SK-N-SH (cell line): ENCODE data around the gene OTOG.

Experiments
- ELF1 ChIP-seq: IDR thresholded peaks from 2 replicates; pipeline ENCODE4 v1.4.0; 2012
- EP300 ChIP-seq, 2 experiments: IDR thresholded peaks; 2 replicates each; pipeline versions ENCODE4 v1.4.0 to v1.6.1; 2012; ENCODE audit warnings: borderline replicate concordance in 1 of 2, low read depth in 1 of 2, low read length in 1 of 2
- FOXJ3 ChIP-seq: sonication (generic); formaldehyde crosslinking; IDR thresholded peaks from 2 replicates; pipeline ENCODE4 v1.5.1; 2020; ENCODE audit warnings: mild to moderate bottlenecking, missing genetic modification reagents
- FOXM1 ChIP-seq: IDR thresholded peaks from 2 replicates; pipeline ENCODE4 v1.4.0; 2012; ENCODE audit warnings: low read depth, mild to moderate bottlenecking
- GABPA ChIP-seq: IDR thresholded peaks from 2 replicates; pipeline ENCODE4 v1.4.0; 2012; ENCODE audit warnings: low read depth, mild to moderate bottlenecking
- MEF2A ChIP-seq: IDR thresholded peaks from 2 replicates; pipeline ENCODE4 v1.4.0; 2012; ENCODE audit warnings: low read depth, borderline replicate concordance
- NFIC ChIP-seq: IDR thresholded peaks from 2 replicates; pipeline ENCODE4 v1.4.0; 2012; ENCODE audit warnings: borderline replicate concordance
- NRF1 ChIP-seq: IDR thresholded peaks from 2 replicates; pipeline ENCODE4 v1.6.1; 2012; ENCODE audit warnings: low read depth, mild to moderate bottlenecking, low read length
- POLR2AphosphoS5 ChIP-seq: IDR thresholded peaks from 2 replicates; pipeline ENCODE4 v1.6.1; 2012; ENCODE audit warnings: low read depth, low read length
- RCOR1 ChIP-seq: fragments of 150-350 bp; IDR thresholded peaks from 2 replicates; pipeline ENCODE4 v1.6.1; 2017; ENCODE audit warnings: antibody characterized with exemption, low read length
- RFX5 ChIP-seq: IDR thresholded peaks from 2 replicates; pipeline ENCODE4 v1.6.1; 2012; ENCODE audit warnings: mild to moderate bottlenecking, improper control_type of control experiment, low read length
- TAF1 ChIP-seq: IDR thresholded peaks from 2 replicates; pipeline ENCODE4 v1.6.1; 2012; ENCODE audit warnings: low read depth, mild to moderate bottlenecking, low read length, moderate library complexity, borderline replicate concordance
- TF ChIP-seq, protein P1 (sequence below): fragments of 200-600 bp; sonication (generic); IDR thresholded peaks from 2 replicates; pipeline ENCODE4 v1.6.1; 2017; ENCODE audit warnings: antibody characterized with exemption, mild to moderate bottlenecking, moderate library complexity
- TF ChIP-seq, protein P2 (sequence below): IDR thresholded peaks from 2 replicates; pipeline ENCODE4 v1.6.1; 2012; ENCODE audit warnings: mild to moderate bottlenecking, low read depth, low read length, moderate library complexity

- TF ChIP-seq MEF2A = no peak
- no peak for TF ChIP-seq RFX5
- TF ChIP-seq, protein P1, sequence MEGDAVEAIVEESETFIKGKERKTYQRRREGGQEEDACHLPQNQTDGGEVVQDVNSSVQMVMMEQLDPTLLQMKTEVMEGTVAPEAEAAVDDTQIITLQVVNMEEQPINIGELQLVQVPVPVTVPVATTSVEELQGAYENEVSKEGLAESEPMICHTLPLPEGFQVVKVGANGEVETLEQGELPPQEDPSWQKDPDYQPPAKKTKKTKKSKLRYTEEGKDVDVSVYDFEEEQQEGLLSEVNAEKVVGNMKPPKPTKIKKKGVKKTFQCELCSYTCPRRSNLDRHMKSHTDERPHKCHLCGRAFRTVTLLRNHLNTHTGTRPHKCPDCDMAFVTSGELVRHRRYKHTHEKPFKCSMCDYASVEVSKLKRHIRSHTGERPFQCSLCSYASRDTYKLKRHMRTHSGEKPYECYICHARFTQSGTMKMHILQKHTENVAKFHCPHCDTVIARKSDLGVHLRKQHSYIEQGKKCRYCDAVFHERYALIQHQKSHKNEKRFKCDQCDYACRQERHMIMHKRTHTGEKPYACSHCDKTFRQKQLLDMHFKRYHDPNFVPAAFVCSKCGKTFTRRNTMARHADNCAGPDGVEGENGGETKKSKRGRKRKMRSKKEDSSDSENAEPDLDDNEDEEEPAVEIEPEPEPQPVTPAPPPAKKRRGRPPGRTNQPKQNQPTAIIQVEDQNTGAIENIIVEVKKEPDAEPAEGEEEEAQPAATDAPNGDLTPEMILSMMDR = no peak
- no peak for TF ChIP-seq NRF1
- no peak for TF ChIP-seq FOXM1
- no peak for TF ChIP-seq TAF1
- no peak for TF ChIP-seq NFIC
- no peak for TF ChIP-seq RCOR1
- TF ChIP-seq GABPA = no peak
- TF ChIP-seq POLR2AphosphoS5 = no peak
- no peak for TF ChIP-seq FOXJ3 (CRISPR knock-in tag)
- no peak for TF ChIP-seq ELF1
- no peak for TF ChIP-seq EP300 (IDR thresholded peaks at IDR 0.05; ENCODE audit: borderline replicate concordance in 1 of 2, low read depth in 1 of 2, low read length in 1 of 2)
- TF ChIP-seq, protein P2, sequence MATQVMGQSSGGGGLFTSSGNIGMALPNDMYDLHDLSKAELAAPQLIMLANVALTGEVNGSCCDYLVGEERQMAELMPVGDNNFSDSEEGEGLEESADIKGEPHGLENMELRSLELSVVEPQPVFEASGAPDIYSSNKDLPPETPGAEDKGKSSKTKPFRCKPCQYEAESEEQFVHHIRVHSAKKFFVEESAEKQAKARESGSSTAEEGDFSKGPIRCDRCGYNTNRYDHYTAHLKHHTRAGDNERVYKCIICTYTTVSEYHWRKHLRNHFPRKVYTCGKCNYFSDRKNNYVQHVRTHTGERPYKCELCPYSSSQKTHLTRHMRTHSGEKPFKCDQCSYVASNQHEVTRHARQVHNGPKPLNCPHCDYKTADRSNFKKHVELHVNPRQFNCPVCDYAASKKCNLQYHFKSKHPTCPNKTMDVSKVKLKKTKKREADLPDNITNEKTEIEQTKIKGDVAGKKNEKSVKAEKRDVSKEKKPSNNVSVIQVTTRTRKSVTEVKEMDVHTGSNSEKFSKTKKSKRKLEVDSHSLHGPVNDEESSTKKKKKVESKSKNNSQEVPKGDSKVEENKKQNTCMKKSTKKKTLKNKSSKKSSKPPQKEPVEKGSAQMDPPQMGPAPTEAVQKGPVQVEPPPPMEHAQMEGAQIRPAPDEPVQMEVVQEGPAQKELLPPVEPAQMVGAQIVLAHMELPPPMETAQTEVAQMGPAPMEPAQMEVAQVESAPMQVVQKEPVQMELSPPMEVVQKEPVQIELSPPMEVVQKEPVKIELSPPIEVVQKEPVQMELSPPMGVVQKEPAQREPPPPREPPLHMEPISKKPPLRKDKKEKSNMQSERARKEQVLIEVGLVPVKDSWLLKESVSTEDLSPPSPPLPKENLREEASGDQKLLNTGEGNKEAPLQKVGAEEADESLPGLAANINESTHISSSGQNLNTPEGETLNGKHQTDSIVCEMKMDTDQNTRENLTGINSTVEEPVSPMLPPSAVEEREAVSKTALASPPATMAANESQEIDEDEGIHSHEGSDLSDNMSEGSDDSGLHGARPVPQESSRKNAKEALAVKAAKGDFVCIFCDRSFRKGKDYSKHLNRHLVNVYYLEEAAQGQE = no peak
Measured at GRCh38 chr11:17542249-17542648, 4.8 kb upstream of the OTOG start.
